Measurements from ENCODE around the gene TMEM271.
"Not testable (repeated sequence)": the region's sequence is repeated elsewhere in the genome, so short reads cannot be mapped to it uniquely, and the experiment has no call there.

TMEM271 gene

GRCh38 chr4:566035-566434 is 10.1 kb downstream of the TMEM271 start:
- DNase-seq (ENCODE audit: low spot score), result no peak

GRCh38 chr4:565614-566013 is 10.5 kb downstream of the TMEM271 start:
- not testable (repeated sequence) for DNase-seq (ENCODE audit: low spot score)

- DNase-seq (ENCODE audit: low spot score), result not testable (repeated sequence)
These were observed 13.6 kb downstream of the TMEM271 start for GRCh38 chr4:562458-562857.

DNA sequence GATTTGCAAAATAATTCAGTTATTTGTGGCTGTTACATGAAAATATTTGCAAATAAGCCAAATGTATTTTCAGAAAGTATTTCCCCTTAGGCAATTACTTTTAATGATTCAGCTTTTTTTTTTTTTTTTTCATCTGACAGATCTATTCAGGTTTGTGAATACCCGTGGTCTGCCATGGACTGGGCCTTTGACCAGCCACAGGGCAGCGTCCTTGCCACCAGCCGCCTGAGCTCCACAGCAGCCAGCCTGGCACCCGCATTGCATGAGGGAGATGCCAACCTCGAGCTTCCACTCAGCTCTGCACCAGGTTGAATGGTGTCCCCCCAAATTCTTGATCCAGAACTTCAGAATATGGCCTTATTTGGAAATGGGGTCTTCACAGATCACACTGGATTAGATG is 14.7 kb downstream of the TMEM271 start:
- DNase-seq (ENCODE audit: low spot score), result no peak

GRCh38 chr4:560731-561291 is 15.3 kb downstream of the TMEM271 start:
- no peak for DNase-seq (ENCODE audit: low spot score)

DNA sequence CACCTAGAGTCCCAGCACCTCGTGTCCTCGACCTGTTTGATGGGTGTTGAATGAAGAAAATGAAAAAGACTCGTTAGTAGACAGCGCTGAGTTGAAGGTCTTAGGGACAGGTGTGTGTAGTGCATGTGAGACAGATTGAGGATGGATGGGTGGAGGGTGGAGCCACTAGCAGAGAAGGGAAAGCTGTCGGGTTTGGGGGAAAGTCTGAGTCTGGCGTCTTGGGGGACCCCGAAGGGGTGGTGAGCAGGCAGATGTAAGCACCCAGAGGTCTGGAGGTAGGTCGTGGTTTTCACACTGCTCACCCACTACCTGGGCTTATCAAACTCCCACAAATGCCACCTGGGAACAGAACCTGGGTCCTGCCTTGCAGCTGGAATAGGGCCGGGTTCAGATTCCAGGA is 16.0 kb downstream of the TMEM271 start:
- DNase-seq (ENCODE audit: low spot score), result no peak

DNA sequence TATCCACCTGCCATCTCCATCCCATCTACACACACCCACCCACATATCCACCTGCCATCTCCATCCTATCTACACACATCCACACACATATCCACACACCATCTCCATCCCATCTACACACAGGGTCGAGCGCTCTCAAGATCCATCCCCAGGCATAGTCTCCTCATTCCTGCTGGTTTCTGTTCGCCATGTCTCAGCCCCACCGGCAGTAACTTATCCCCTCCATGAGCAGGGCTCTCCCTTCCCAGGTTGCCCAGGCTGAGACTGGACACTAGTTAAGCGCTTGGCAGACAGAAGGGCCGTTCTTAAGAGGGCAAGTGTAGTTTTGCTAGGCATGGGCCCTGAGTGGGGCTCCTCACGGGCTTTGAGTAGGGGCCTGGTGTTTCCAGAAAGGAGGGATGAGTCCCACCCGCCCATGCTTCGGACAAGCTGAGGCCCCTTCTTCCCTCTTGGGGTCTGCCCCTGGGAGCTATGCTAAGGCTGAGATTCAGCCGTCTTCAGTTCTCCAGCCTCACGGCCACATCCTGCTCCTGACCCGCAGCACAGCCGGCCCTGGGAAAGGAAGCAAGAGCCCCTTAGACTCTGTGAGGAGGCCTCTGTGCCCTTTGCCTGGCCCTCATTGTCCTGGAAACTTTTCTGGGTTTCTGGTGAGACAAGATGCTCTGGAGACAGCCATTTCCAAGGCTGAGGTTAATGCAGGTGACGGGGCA is 20.4 kb downstream of the TMEM271 start:
- DNase-seq (ENCODE audit: low spot score), result no peak

DNA sequence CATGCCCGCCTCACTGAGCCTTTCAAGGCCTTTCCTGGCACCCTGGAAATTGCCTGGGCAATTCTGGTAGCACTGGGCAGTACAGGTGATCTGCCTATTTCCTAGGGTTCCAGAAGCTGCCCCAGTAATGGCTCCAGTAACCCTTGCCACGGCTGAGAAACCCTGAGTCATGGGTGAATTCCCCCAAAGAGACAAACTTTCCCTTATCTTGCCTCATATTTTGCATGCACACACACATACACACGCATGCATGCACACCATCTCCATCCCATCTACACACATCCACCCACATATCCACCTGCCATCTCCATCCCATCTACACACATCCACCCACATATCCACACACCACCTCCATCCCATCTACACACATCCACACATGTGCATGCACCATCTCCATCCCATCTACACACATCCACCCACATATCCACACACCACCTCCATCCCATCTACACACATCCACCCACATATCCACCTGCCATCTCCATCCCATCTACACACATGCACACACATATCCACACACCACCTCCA is 21.2 kb downstream of the TMEM271 start:
- peak; percentile 15 for DNase-seq (ENCODE audit: low spot score)

DNA sequence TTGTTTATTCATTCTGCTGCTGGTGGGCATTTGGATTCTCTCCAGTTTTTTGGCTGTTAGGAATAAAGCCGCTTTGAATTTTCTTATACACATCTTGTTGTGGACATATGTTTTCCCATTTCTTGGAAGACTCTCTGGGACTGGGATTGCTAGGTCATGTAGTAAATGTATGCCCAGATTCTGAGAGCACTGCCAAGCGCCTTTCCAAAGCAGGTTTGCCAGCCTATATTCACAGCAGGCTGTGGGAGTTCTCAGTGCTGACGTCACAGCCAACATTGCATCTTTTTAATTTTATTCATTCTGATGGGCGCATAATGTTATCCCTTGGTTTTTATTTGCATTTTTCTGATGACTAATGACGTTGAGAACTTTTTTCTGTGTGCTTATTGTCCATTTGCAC is 24.1 kb downstream of the TMEM271 start:
- no peak for DNase-seq (ENCODE audit: low spot score)

- not testable (repeated sequence) for DNase-seq (ENCODE audit: low spot score)
These were observed 25.8 kb downstream of the TMEM271 start for GRCh38 chr4:550268-550667.

DNA sequence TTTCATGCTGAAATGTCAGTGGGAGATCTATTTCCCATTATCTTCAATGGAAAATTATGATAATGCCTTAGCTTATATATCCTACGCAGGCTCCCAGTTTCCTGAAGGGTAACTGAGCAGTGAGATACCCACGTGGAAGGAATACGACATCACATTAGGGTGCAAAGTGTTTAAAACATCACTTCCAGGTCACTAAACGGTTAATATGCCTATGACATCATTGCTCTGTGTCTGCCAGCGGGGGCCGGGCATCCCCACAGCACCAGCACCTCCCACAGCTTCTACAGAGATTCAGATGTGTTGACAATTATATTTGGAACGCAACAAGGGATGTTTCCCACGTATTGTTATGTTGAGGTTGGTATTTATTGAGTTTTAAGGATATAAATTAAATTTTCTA is 27.1 kb downstream of the TMEM271 start:
- no peak for DNase-seq (ENCODE audit: low spot score)

DNA sequence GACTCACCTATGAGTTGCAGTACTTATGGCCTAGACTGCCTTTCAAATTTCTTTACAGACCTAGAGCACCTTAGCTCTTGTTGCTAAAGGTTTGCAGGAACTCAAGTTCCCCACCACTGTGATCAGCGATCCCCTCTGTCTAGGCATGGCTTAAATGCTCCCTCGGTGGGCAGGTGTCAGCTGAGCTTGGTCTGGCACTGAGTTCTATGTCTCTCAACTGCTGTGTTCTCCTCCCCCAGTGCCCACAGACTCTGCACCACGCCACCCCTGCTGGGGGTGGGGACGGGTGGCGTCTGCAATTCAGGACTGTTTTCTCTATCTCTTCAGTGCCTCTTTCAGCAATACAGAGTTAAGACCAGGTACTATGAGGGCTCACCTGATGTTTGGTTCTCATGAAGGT is 30.5 kb downstream of the TMEM271 start:
- DNase-seq (ENCODE audit: low spot score), result no peak

DNA sequence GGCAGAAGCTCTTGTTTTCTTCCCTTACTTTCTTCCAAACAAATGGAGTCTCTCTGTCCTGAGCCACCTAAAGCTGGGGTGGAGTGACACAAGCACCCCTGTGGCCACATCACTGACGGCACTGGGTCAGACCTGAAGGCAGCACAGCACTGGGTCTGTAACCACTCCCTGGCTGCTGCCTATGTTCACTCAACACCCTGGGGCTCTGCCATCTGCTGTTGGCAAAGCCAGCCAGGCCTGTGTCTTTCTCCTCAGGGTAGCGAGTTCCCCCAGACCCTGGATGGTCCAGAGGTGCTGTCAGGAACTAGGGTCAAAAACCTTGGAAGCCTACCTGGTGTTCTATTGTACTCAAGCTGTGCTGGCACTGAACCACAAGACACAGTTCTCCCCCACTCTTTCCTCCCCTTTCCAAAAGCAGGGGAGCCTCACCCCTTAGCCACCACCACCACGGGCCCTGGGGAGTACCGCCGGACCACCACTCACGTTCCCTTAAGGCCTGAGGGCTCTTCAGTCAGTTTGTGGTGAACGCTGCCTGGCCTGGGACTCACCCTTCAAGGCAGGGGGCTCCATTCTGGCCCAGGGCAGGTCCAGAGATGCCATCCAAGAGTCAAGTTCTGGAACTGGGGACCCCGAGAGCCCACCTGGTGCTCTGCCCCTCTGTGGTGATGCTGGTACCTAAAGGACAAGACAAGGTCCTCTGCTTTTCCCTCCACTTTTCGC is 31.5 kb downstream of the TMEM271 start:
- DNase-seq (ENCODE audit: low spot score), result no peak

- DNase-seq (ENCODE audit: low spot score), result no peak
These were observed 34.8 kb downstream of the TMEM271 start for GRCh38 chr4:541271-541670.

GRCh38 chr4:538542-539142 is 37.5 kb downstream of the TMEM271 start:
- DNase-seq (ENCODE audit: low spot score), result no peak

GRCh38 chr4:537436-538264 is 38.4 kb downstream of the TMEM271 start:
- no peak for DNase-seq (ENCODE audit: low spot score)

DNA sequence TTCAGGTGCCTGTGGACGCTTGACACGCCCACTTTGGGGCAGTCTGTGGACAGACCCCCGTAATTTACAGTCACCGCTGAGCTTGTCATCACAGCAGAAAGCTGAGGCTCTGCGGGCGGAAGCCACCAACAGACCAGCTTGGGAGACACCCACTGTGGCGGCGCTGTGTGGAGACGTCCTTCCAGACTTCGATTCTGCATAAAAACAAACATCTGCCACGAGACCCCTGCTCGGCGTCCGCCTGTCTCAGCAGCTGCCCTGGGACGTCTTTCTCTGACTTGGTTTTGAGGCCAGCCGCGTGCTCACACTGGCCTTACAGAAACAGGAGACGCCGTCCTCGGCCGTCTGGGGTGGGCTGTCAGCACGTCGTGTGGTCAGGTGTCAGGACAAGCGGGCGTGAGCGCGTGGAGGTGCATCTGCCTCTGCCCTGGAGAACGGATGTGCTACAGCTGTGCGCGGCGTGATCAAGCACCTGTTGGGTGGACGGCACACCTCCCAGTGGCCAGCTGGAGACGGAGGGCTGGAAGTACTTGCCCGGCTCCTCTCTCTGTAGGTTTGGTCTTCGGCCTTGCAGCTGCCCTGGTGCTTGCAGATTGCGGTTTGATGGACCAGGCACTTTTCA is 39.6 kb downstream of the TMEM271 start:
- DNase-seq (ENCODE audit: low spot score), result no peak

DNA sequence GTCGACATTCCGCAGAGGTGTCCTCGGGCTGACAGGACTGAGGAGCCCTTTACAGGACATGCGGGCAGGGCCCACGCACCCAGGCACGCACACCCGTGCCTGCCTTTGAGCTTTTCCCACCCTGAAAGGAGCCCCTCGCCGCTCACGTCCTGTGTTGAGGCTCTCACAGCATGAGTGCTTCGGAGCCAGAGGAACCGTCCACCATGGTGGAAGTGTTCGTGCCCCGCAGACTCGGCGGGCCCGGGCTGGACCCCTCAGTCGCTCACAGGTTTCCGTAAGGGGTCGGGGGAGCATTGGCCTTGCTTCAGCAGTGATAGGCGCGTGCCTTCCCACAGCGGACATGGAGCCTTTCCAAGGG is 40.2 kb downstream of the TMEM271 start:
- DNase-seq (ENCODE audit: low spot score), result no peak

DNA sequence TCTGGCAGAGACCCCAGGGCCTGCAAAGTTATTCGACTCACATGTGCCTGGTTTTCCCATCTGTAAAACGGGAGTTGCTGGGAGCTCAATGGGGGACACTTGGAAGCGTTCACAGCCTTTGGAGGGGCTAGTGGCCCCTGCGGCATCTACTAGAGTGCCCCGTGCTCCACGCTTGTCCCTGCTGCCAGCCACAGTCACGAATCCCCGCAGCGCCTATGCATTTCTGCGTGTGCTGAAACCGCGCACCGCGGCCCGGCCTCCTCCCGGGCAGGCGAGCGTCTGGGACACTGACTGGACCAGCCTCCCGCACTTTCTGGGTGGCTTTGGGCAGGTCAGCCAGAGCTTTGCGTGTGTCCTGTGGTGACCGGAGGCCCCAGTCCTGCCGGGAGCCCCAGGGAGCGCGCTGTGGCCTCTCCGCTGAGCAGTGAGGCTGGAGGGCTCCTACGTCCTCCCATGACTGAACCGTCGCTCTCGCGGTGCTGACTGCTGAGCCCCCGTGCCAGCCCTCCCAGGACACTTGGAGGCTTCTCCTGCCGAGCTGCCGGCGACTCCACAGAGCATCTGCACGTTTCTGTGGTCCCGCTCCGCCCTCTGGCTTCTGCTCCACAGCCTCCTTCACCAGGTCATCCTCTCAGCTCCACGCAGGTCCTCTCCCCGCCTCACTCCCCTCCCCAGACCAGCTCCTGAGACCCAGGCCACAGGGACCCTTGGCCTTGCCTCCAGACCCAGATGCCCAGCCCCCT is 40.7 kb downstream of the TMEM271 start:
- no peak for DNase-seq (ENCODE audit: low spot score)

GRCh38 chr4:534576-535151 is 41.4 kb downstream of the TMEM271 start:
- DNase-seq (ENCODE audit: low spot score), result no peak
